H1 (cell line): Measurements from ENCODE around the gene VPS37C. TPM values are rescaled to one million over a fixed set of nuclear protein-coding genes. Genes with fewer than 3 reads are reported as not detected.

Experiments
- CTCF ChIA-PET: fragments of 300-600 bp; sonication (Branson Sonifier 250); formaldehyde crosslinking; loops from one replicate; lab custom pipeline; 2021; ENCODE audit not compliant: partially characterized antibody; lab: Charles Lee
- POLR2A ChIA-PET: fragments of 300-600 bp; sonication (Branson Sonifier 250); formaldehyde crosslinking; loops from one replicate; lab custom pipeline; 2021; ENCODE audit warnings: inconsistent platforms; ENCODE audit not compliant: partially characterized antibody; lab: Charles Lee
- DNase-seq, 2 experiments: peaks; one replicate each; pipeline versions ENCODE4 v3.0.0 to v3.0.0-alpha.2; 2010 to 2022; ENCODE audit warnings: low spot score in 2 of 2, low read depth in 1 of 2, mixed read lengths in 1 of 2
- FAIRE-seq: peaks from 2 replicates; lab custom pipeline; 2011; peaks lifted over from hg19 to GRCh38; lab: Jason Lieb, UNC
- H2AFZ ChIP-seq: 2 replicates; pipeline ENCODE4 v1.8.1; 2012; ENCODE audit warnings: low read length, inconsistent platforms
- H2AK5ac ChIP-seq: 2 replicates; pipeline ENCODE4 v1.6.1; 2013; ENCODE audit warnings: low read depth, low read length
- H2BK120ac ChIP-seq: replicated peaks from 2 replicates; pipeline ENCODE3; 2013; ENCODE audit warnings: low read depth, low read length, inconsistent platforms
- H2BK12ac ChIP-seq: 2 replicates; pipeline ENCODE4 v1.6.1; 2013; ENCODE audit warnings: low read depth, low read length
- H2BK15ac ChIP-seq: 2 replicates; pipeline ENCODE4 v1.6.1; 2013; ENCODE audit warnings: low read length
- H2BK20ac ChIP-seq: 2 replicates; pipeline ENCODE4 v1.6.1; 2013; ENCODE audit warnings: low read length
- H2BK5ac ChIP-seq: 2 replicates; pipeline ENCODE4 v1.6.1; 2013; ENCODE audit warnings: low read depth, low read length
- H3K14ac ChIP-seq: 2 replicates; pipeline ENCODE4 v1.6.1; 2013; ENCODE audit warnings: inconsistent platforms; ENCODE audit not compliant: insufficient read length
- H3K18ac ChIP-seq: 2 replicates; pipeline ENCODE4 v1.6.1; 2013; ENCODE audit warnings: low read length; ENCODE audit errors: extremely low read depth
- H3K23ac ChIP-seq: 2 replicates; pipeline ENCODE4 v1.6.1; 2013; ENCODE audit warnings: inconsistent platforms; ENCODE audit not compliant: insufficient read length
- H3K23me2 ChIP-seq: 2 replicates; pipeline ENCODE4 v1.6.1; 2013; ENCODE audit warnings: low read depth, low read length
- H3K27ac ChIP-seq: 2 replicates; pipeline ENCODE4 v1.6.1; 2011; ENCODE audit warnings: low read depth, low read length, inconsistent platforms
- H3K27me3 ChIP-seq, 4 experiments: replicated peaks in 1 of 4; 1 replicate in 1 of 4; 2 replicates in 3 of 4; pipeline versions ENCODE4 v1.6.1 to v1.8.1; 2011 to 2013; ENCODE audit warnings: low read length in 3 of 4, mild to moderate bottlenecking in 3 of 4, inconsistent platforms in 2 of 4, mixed read lengths in 2 of 4, moderate library complexity in 1 of 4; ENCODE audit not compliant: control insufficient read depth in 3 of 4, insufficient read depth in 3 of 4; ENCODE audit errors: extremely low read depth in 1 of 4
- H3K36me3 ChIP-seq, 4 experiments: 2 replicates each; pipeline versions ENCODE4 v1.6.1 to v1.8.1; 2011 to 2013; ENCODE audit warnings: mild to moderate bottlenecking in 4 of 4, low read length in 3 of 4, moderate library complexity in 2 of 4, control low read depth in 1 of 4, inconsistent platforms in 1 of 4; ENCODE audit not compliant: insufficient read depth in 4 of 4, control insufficient read depth in 2 of 4
- H3K4ac ChIP-seq: replicated peaks from 2 replicates; pipeline ENCODE3; 2013; ENCODE audit warnings: low read length, low read depth, mixed read lengths, inconsistent platforms; ENCODE audit not compliant: insufficient read length
- H3K4me1 ChIP-seq, 4 experiments: replicated peaks in 1 of 4; 1 replicate in 1 of 4; 2 replicates in 3 of 4; pipeline versions ENCODE4 v1.6.1 to v1.8.1; 2011 to 2013; ENCODE audit warnings: low read length in 3 of 4, inconsistent platforms in 2 of 4, mixed read lengths in 1 of 4; ENCODE audit not compliant: insufficient read depth in 4 of 4, control insufficient read depth in 3 of 4
- H3K4me2 ChIP-seq, 2 experiments: 2 replicates each; pipeline versions ENCODE4 v1.6.1 to v1.8.1; 2011 to 2013; ENCODE audit warnings: low read depth in 2 of 2, low read length in 2 of 2, control low read depth in 1 of 2, inconsistent platforms in 1 of 2, mild to moderate bottlenecking in 1 of 2; ENCODE audit not compliant: insufficient read depth in 1 of 2
- H3K4me3 ChIP-seq, 4 experiments: fragments of 200-600, 300-600 bp in 1 of 4; sonication (generic), shearing (Covaris generic), sonication (Bioruptor Twin) in 1 of 4; 2 replicates each; pipeline versions ENCODE4 v1.5.1 to v1.8.1; 2011 to 2016; ENCODE audit warnings: low read length in 4 of 4, low read depth in 3 of 4, control low read depth in 2 of 4, inconsistent platforms in 2 of 4, mild to moderate bottlenecking in 2 of 4, mixed read lengths in 1 of 4, moderate library complexity in 1 of 4; ENCODE audit not compliant: insufficient read depth in 2 of 4; ENCODE audit errors: extremely low read depth in 1 of 4
- H3K56ac ChIP-seq: replicated peaks from 2 replicates; pipeline ENCODE3; 2013; ENCODE audit warnings: low read depth, mild to moderate bottlenecking, mixed read lengths, low read length, inconsistent platforms; ENCODE audit not compliant: insufficient read length
- H3K79me1 ChIP-seq: 2 replicates; pipeline ENCODE4 v1.6.1; 2013; ENCODE audit warnings: low read depth, low read length, control low read depth
- H3K79me2 ChIP-seq, 2 experiments: 2 replicates each; pipeline versions ENCODE4 v1.6.1 to v1.8.1; 2012 to 2013; ENCODE audit warnings: low read length in 2 of 2, mild to moderate bottlenecking in 2 of 2, inconsistent platforms in 1 of 2; ENCODE audit not compliant: insufficient read depth in 2 of 2, control insufficient read depth in 1 of 2
- H3K9ac ChIP-seq, 4 experiments: replicated peaks in 1 of 4; 1 replicate in 1 of 4; 2 replicates in 3 of 4; pipeline versions ENCODE4 v1.6.1 to v1.8.1; 2011 to 2013; ENCODE audit warnings: low read depth in 3 of 4, low read length in 3 of 4, control low read depth in 2 of 4, mild to moderate bottlenecking in 2 of 4, moderate library complexity in 2 of 4, inconsistent platforms in 1 of 4; ENCODE audit errors: extremely low read depth in 1 of 4
- H3K9me3 ChIP-seq, 2 experiments: 2 replicates each; pipeline versions ENCODE4 v1.6.1 to v1.8.1; 2012 to 2013; ENCODE audit warnings: mild to moderate bottlenecking in 2 of 2, moderate library complexity in 2 of 2, control low read depth in 1 of 2, inconsistent platforms in 1 of 2, low read depth in 1 of 2, low read length in 1 of 2, mixed read lengths in 1 of 2; ENCODE audit not compliant: insufficient read depth in 2 of 2
- H4K20me1 ChIP-seq, 2 experiments: replicated peaks in 1 of 2; 2 replicates each; pipeline versions ENCODE3 to v1.8.1; 2011 to 2013; ENCODE audit warnings: inconsistent platforms in 2 of 2, low read length in 2 of 2, mild to moderate bottlenecking in 1 of 2; ENCODE audit not compliant: insufficient read depth in 2 of 2, control insufficient read depth in 1 of 2
- H4K5ac ChIP-seq: 2 replicates; pipeline ENCODE4 v1.6.1; 2013; ENCODE audit warnings: low read length, low read depth, mixed read lengths, inconsistent platforms; ENCODE audit not compliant: insufficient read length
- H4K8ac ChIP-seq: 2 replicates; pipeline ENCODE4 v1.8.0; 2013; ENCODE audit warnings: mild to moderate bottlenecking, moderate library complexity, low read length, inconsistent platforms; ENCODE audit not compliant: insufficient read depth; ENCODE audit errors: extremely low read depth
- H4K91ac ChIP-seq: replicated peaks from 2 replicates; pipeline ENCODE3; 2013; ENCODE audit warnings: low read length, mixed read lengths, inconsistent platforms; ENCODE audit not compliant: insufficient read length
- ATF3 ChIP-seq: IDR thresholded peaks from 2 replicates; pipeline ENCODE4 v1.6.1; 2011; ENCODE audit warnings: low read depth, mild to moderate bottlenecking, low read length; ENCODE audit not compliant: insufficient read depth
- BACH1 ChIP-seq: IDR thresholded peaks from 2 replicates; pipeline ENCODE4 v1.6.1; 2012; ENCODE audit warnings: low read length, improper control_type of control experiment
- BCL11A ChIP-seq, 2 experiments: IDR thresholded peaks; one replicate each; pipeline ENCODE4 v1.6.1; 2011; ENCODE audit warnings: low read depth in 2 of 2, low read length in 2 of 2, mild to moderate bottlenecking in 2 of 2
- FOSL1 ChIP-seq: IDR thresholded peaks from 2 replicates; pipeline ENCODE4 v1.6.1; 2011; ENCODE audit warnings: mild to moderate bottlenecking, low read depth, low read length, moderate library complexity; ENCODE audit not compliant: insufficient read depth
- GABPA ChIP-seq: IDR thresholded peaks from 2 replicates; pipeline ENCODE4 v1.6.1; 2011; ENCODE audit warnings: mild to moderate bottlenecking, low read length, moderate library complexity, borderline replicate concordance; ENCODE audit not compliant: insufficient read depth
- HDAC6 ChIP-seq: IDR thresholded peaks from one replicate; pipeline ENCODE4 v1.7.1; 2012; ENCODE audit warnings: low read depth, mild to moderate bottlenecking, inconsistent platforms, low read length, moderate library complexity
- JUND ChIP-seq: IDR thresholded peaks from 2 replicates; pipeline ENCODE4 v1.6.1; 2011; ENCODE audit warnings: mild to moderate bottlenecking, improper control_type of control experiment, low read length
- MAFK ChIP-seq: IDR thresholded peaks from 2 replicates; pipeline ENCODE4 v1.6.1; 2012; ENCODE audit warnings: low read depth, mild to moderate bottlenecking, improper control_type of control experiment, low read length
- NANOG ChIP-seq: IDR thresholded peaks from 2 replicates; pipeline ENCODE4 v1.6.1; 2011; ENCODE audit warnings: low read length, low read depth, mild to moderate bottlenecking, inconsistent platforms; ENCODE audit not compliant: insufficient read depth, poor library complexity, severe bottlenecking
- POLR2A ChIP-seq, 2 experiments: IDR thresholded peaks; 1 replicate in 1 of 2; 2 replicates in 1 of 2; pipeline ENCODE4 v1.6.1; 2011; ENCODE audit warnings: low read depth in 2 of 2, low read length in 2 of 2, mild to moderate bottlenecking in 2 of 2; ENCODE audit errors: control extremely low read depth in 1 of 2
- POU5F1 ChIP-seq: IDR thresholded peaks from 2 replicates; pipeline ENCODE4 v1.6.1; 2011; ENCODE audit warnings: low read depth, mild to moderate bottlenecking, low read length, moderate library complexity
- RFX5 ChIP-seq: IDR thresholded peaks from 2 replicates; pipeline ENCODE4 v1.6.1; 2011; ENCODE audit warnings: low read depth, low read length, improper control_type of control experiment, borderline replicate concordance
- SIX5 ChIP-seq: IDR thresholded peaks from 2 replicates; pipeline ENCODE4 v1.6.1; 2011; ENCODE audit warnings: mild to moderate bottlenecking, low read depth, low read length
- SUZ12 ChIP-seq: fragments of 200-600 bp; sonication (generic); IDR thresholded peaks from 2 replicates; pipeline ENCODE4 v1.6.1; 2012; ENCODE audit warnings: mild to moderate bottlenecking, inconsistent platforms, low read length, moderate library complexity, mixed read lengths
- TCF12 ChIP-seq: IDR thresholded peaks from 2 replicates; pipeline ENCODE4 v1.6.1; 2011; ENCODE audit warnings: low read depth, mild to moderate bottlenecking, low read length
- WGBS, 2 experiments: shearing (Covaris generic) in 1 of 2; methylation state at CpG; one replicate each; pipeline versions ENCODE4 v1.1.6 to v1.1.7; 2013 to 2015; ENCODE audit warnings: low lambda C conversion rate in 2 of 2, mixed read lengths in 2 of 2, inconsistent platforms in 1 of 2, low coverage in 1 of 2, missing lambda C conversion rate in 1 of 2; ENCODE audit not compliant: insufficient replicate concordance in 2 of 2, insufficient coverage in 1 of 2, insufficient read length in 1 of 2; ENCODE audit errors: extremely low coverage in 1 of 2, missing lambda C conversion rate in 1 of 2; 5-methylcytosine and 5-hydroxymethylcytosine counted together
- polyA plus RNA-seq, 7 experiments: library from polyadenylated mRNA; depleted of rRNA in 3 of 7; stranded (reverse) in 5 of 7; unstranded in 2 of 7; fragments of >200 nt in 5 of 7; fragments of 200-250 nt in 2 of 7; gene quantifications; 1 replicate in 5 of 7; 2 replicates in 1 of 7; 4 replicates in 1 of 7; pipeline versions ENCODE4 v1.2.1 to v1.2.3, GENCODE V29; 2011 to 2013; ENCODE audit warnings: missing spikeins in 2 of 7, mixed read lengths in 2 of 7
- total RNA-seq: library from RNA; stranded (reverse); fragmentation: NEBNext Ultra II Directional; extraction: Animal tissue kit (Norgen Biotek cat#: 25700); gene quantifications from 2 replicates; pipeline ENCODE4 v1.2.1, GENCODE V29; 2021

Gene VPS37C
- total and polyA plus RNA-seq, 2 of the 8 experiments (the other 6 are each of a cell fraction or from before 2014, with no cell fraction given) = 12.9 to 21.0 TPM

GRCh38 chr11:61121917-61122316 is 39.3 kb downstream of the VPS37C start:
- H2AFZ ChIP-seq = no peak overlapping the region
- no peak overlapping the region for H4K91ac ChIP-seq
- POLR2A ChIA-PET = interaction anchor here (1.5 kb wide), 1 partner anchor 48 kb away, joined by 4 read pairs; no protein-coding TSS in a partner anchor
- FAIRE-seq (no peak), DNase-seq (no peak)
- no peak overlapping the region for H3K14ac ChIP-seq
- no peak overlapping the region for H3K9ac ChIP-seq
- H3K23ac ChIP-seq = no peak overlapping the region
- no peak overlapping the region for H3K4me2 ChIP-seq
- no peaks in the 10 kb centered on the region for H3K9me3 ChIP-seq
- H3K36me3 ChIP-seq = no peaks in the 10 kb centered on the region
- H2BK12ac ChIP-seq = no peak overlapping the region
- no peak overlapping the region for H2AK5ac ChIP-seq
- no peaks in the 10 kb centered on the region for H3K79me1 ChIP-seq
- H2BK120ac ChIP-seq = no peak overlapping the region
- H3K23me2 ChIP-seq = peaks cover 5% of the 10 kb centered on the region; the same call in 1 of the 2 replicates
- H4K5ac ChIP-seq = no peak overlapping the region
- H2BK15ac ChIP-seq = no peak overlapping the region
- H3K4me3 ChIP-seq = no peak overlapping the region
- no peak overlapping the region for H3K27ac ChIP-seq
- no peak overlapping the region for H2BK5ac ChIP-seq
- H3K4me1 ChIP-seq = no peaks in the 10 kb centered on the region; a peak in 1 of 7 replicates
- H3K79me2 ChIP-seq = no peaks in the 10 kb centered on the region
- CTCF ChIA-PET = interaction anchor here (0.6 to 1.9 kb wide), 4 partner anchors 11 to 347 kb away, joined by 3 to 5 read pairs (median 3); no protein-coding TSS in a partner anchor
- WGBS, 2 experiments = 84% methylated on average over 2 of the region's 2 CpGs; no CpG with 5 or more reads in 1 of the 2 experiments
- no peak overlapping the region for H3K56ac ChIP-seq
- H3K4ac ChIP-seq = no peak overlapping the region
- peaks cover 0 to 3% of the 10 kb centered on the region in 2 experiments for H4K20me1 ChIP-seq
- peaks cover 0 to 2% (median 0%) of the 10 kb centered on the region in 4 experiments; a peak in 1 of 7 replicates for H3K27me3 ChIP-seq
- no peak overlapping the region for H3K18ac ChIP-seq
- no peak overlapping the region for H2BK20ac ChIP-seq
- no peak overlapping the region for H4K8ac ChIP-seq
- TF ChIP-seq TCF12 = no peak
- TF ChIP-seq ATF3 = no peak
- TF ChIP-seq HDAC6 = no peak
- no peak for TF ChIP-seq JUND
- no peak for TF ChIP-seq NANOG
- no peak for TF ChIP-seq BACH1
- TF ChIP-seq MAFK = no peak
- no peak for TF ChIP-seq BCL11A (IDR thresholded peaks at IDR 0.05; ENCODE audit: low read depth in 2 of 2, low read length in 2 of 2)
- no peak for TF ChIP-seq POU5F1
- TF ChIP-seq SIX5 = no peak
- no peak for TF ChIP-seq GABPA
- no peak for TF ChIP-seq RFX5
- no peak for TF ChIP-seq SUZ12
- no peak for TF ChIP-seq POLR2A (IDR thresholded peaks at IDR 0.05; ENCODE audit: control extremely low read depth in 1 of 2, low read depth in 2 of 2, low read length in 2 of 2)
- no peak for TF ChIP-seq FOSL1
